IMR-90 (cell line): ENCODE measurements around the gene OR4D5.

Experiments used
- FOS ChIP-seq: fragments of 150-350 bp; IDR thresholded peaks from 2 replicates; pipeline ENCODE4 v1.6.1; 2016; ENCODE audit warnings: low read depth, low read length
- POLR2A ChIP-seq: IDR thresholded peaks from 2 replicates; pipeline ENCODE4 v1.6.1; 2012; ENCODE audit warnings: mild to moderate bottlenecking, low read depth, low read length
- RCOR1 ChIP-seq: IDR thresholded peaks from 2 replicates; pipeline ENCODE4 v1.6.1; 2012; ENCODE audit warnings: mild to moderate bottlenecking, low read length, improper control_type of control experiment; ENCODE audit not compliant: insufficient replicate concordance

GRCh38 chr11:123979311-123979710 is 39.9 kb downstream of the OR4D5 start:
- TF ChIP-seq FOS = no peak
- TF ChIP-seq POLR2A = no peak
- no peak for TF ChIP-seq RCOR1
